ENCODE results near the gene FAM131C.

FAM131C gene

GRCh38 chr1:16111771-16112595 lies 38.5 kb upstream of the FAM131C start:
- H2BK15ac ChIP-seq (ENCODE audit: low read length) = peak overlapping the region; percentile 98
- peaks cover 0 to 3% (median 0%) of the 10 kb centered on the region in 3 experiments for H3K27me3 ChIP-seq (ENCODE audit: control insufficient read depth in 3 of 3, insufficient read depth in 3 of 3, low read depth in 1 of 3, low read length in 3 of 3)
- peak overlapping the region; percentile 85 for H3K4ac ChIP-seq (ENCODE audit: low read length)
- DNase-seq (ENCODE audit: low spot score) = no peak
- peak overlapping the region; percentile 35 for H3K9ac ChIP-seq (ENCODE audit: low read depth, low read length, poor library complexity)
- H4K8ac ChIP-seq (ENCODE audit: low read depth, low read length) = peak overlapping the region; percentile 72
- H3K4me3 ChIP-seq (ENCODE audit: low read length in 2 of 2) = no peak overlapping the region
- peak overlapping the region; percentile 80 for H3K23ac ChIP-seq (ENCODE audit: low read depth, low read length, poor library complexity)
- no peak overlapping the region for H3K4me2 ChIP-seq (ENCODE audit: insufficient read depth, low read length, poor library complexity, severe bottlenecking)
- peak overlapping the region; percentile 35 for H2BK120ac ChIP-seq (ENCODE audit: low read depth, low read length)
- peaks cover 37% of the 10 kb centered on the region in 2 donors for H3K4me1 ChIP-seq (ENCODE audit: control insufficient read depth in 2 of 2, insufficient read depth in 1 of 2, low read depth in 1 of 2, low read length in 2 of 2)
- no peaks in the 10 kb centered on the region for H3K36me3 ChIP-seq (replicated peaks in 1 of 2; ENCODE audit: control insufficient read depth in 2 of 2, insufficient read depth in 2 of 2, low read length in 2 of 2)
- H3K79me1 ChIP-seq (ENCODE audit: low read depth, low read length) = no peaks in the 10 kb centered on the region
- peak overlapping the region; percentile 92 for H3K14ac ChIP-seq (ENCODE audit: low read length)
- H2BK5ac ChIP-seq (ENCODE audit: low read length) = peak overlapping the region; percentile 29
- peak overlapping the region; percentile 41 for H2AFZ ChIP-seq (ENCODE audit: low read length)
- H3K27ac ChIP-seq (replicated peaks; ENCODE audit: low read length) = no peak overlapping the region
- WGBS, 2 donors (ENCODE audit: extremely low coverage in 2 of 2, insufficient read length in 2 of 2, insufficient replicate concordance in 1 of 2) = no CpG with 5 or more reads among the region's 15 CpGs
- peaks cover 6 to 14% of the 10 kb centered on the region in 2 donors for H3K9me3 ChIP-seq (replicated peaks in 1 of 2; ENCODE audit: control insufficient read depth in 2 of 2, insufficient read depth in 1 of 2, low read depth in 1 of 2, low read length in 2 of 2)
- peak overlapping the region; percentile 97 for H2AK5ac ChIP-seq (ENCODE audit: low read depth, low read length)
- H2BK12ac ChIP-seq (ENCODE audit: low read length) = peak overlapping the region; percentile 35
- H3K18ac ChIP-seq (ENCODE audit: low read length) = peak overlapping the region; percentile 92
- no peak overlapping the region for H4K91ac ChIP-seq (ENCODE audit: low read depth, low read length, poor library complexity)

DNA sequence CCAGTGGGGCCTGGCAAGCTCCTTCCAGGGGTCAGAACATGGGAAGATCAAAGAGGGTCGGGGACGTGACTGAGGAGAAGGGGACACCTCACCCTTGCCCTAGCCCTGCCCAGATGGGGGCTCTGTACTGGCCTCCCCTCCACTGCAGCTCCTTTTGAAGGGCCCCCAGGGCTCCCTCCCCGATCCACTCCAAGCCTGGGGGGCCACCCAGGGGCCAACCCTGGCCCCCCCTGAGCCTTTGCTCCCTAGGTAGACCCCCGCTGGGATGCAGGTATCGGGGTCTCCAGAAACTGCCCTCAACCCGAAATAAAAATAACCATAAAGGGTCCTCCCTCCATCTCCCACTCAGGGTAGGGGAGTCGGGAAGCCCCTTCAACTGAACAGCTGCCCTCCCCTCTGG lies 37.4 kb upstream of the FAM131C start:
- no peak overlapping the region for H2BK5ac ChIP-seq (ENCODE audit: low read length)
- no peak overlapping the region for H4K91ac ChIP-seq (ENCODE audit: low read depth, low read length, poor library complexity)
- no peak overlapping the region for H3K14ac ChIP-seq (ENCODE audit: low read length)
- peak overlapping the region; percentile 97 for H2AK5ac ChIP-seq (ENCODE audit: low read depth, low read length)
- H3K27ac ChIP-seq (replicated peaks; ENCODE audit: low read length) = no peak overlapping the region
- no peak overlapping the region for H4K8ac ChIP-seq (ENCODE audit: low read depth, low read length)
- no peak overlapping the region for H3K4me3 ChIP-seq (ENCODE audit: low read length in 2 of 2)
- H3K9ac ChIP-seq (ENCODE audit: low read depth, low read length, poor library complexity) = no peak overlapping the region
- H3K4me2 ChIP-seq (ENCODE audit: insufficient read depth, low read length, poor library complexity, severe bottlenecking) = no peak overlapping the region
- DNase-seq (ENCODE audit: low spot score) = no peak
- H3K36me3 ChIP-seq (replicated peaks in 1 of 2; ENCODE audit: control insufficient read depth in 2 of 2, insufficient read depth in 2 of 2, low read length in 2 of 2) = no peaks in the 10 kb centered on the region
- no peak overlapping the region for H2BK120ac ChIP-seq (ENCODE audit: low read depth, low read length)
- WGBS, 2 donors (ENCODE audit: extremely low coverage in 2 of 2, insufficient read length in 2 of 2, insufficient replicate concordance in 1 of 2) = no CpG with 5 or more reads among the region's 7 CpGs
- peak overlapping the region; percentile 28 for H2BK15ac ChIP-seq (ENCODE audit: low read length)
- H3K18ac ChIP-seq (ENCODE audit: low read length) = peak overlapping the region; percentile 67
- peak overlapping the region; percentile 43 for H2BK12ac ChIP-seq (ENCODE audit: low read length)
- H3K4ac ChIP-seq (ENCODE audit: low read length) = no peak overlapping the region
- peaks cover 6 to 14% of the 10 kb centered on the region in 2 donors for H3K9me3 ChIP-seq (replicated peaks in 1 of 2; ENCODE audit: control insufficient read depth in 2 of 2, insufficient read depth in 1 of 2, low read depth in 1 of 2, low read length in 2 of 2)
- H3K79me1 ChIP-seq (ENCODE audit: low read depth, low read length) = no peaks in the 10 kb centered on the region
- no peak overlapping the region for H3K23ac ChIP-seq (ENCODE audit: low read depth, low read length, poor library complexity)
- H3K4me1 ChIP-seq (ENCODE audit: control insufficient read depth in 2 of 2, insufficient read depth in 1 of 2, low read depth in 1 of 2, low read length in 2 of 2) = peaks cover 28% of the 10 kb centered on the region in 2 donors
- no peak overlapping the region for H2AFZ ChIP-seq (ENCODE audit: low read length)
- H3K27me3 ChIP-seq (ENCODE audit: control insufficient read depth in 3 of 3, insufficient read depth in 3 of 3, low read depth in 1 of 3, low read length in 3 of 3) = peaks cover 0 to 3% (median 0%) of the 10 kb centered on the region in 3 experiments

GRCh38 chr1:16110456-16110855 lies 37.0 kb upstream of the FAM131C start:
- H4K8ac ChIP-seq (ENCODE audit: low read depth, low read length) = no peak overlapping the region
- H3K27ac ChIP-seq (replicated peaks; ENCODE audit: low read length) = no peak overlapping the region
- no peak overlapping the region for H4K91ac ChIP-seq (ENCODE audit: low read depth, low read length, poor library complexity)
- peaks cover 6 to 14% of the 10 kb centered on the region in 2 donors for H3K9me3 ChIP-seq (replicated peaks in 1 of 2; ENCODE audit: control insufficient read depth in 2 of 2, insufficient read depth in 1 of 2, low read depth in 1 of 2, low read length in 2 of 2)
- peaks cover 0 to 3% (median 0%) of the 10 kb centered on the region in 3 experiments for H3K27me3 ChIP-seq (ENCODE audit: control insufficient read depth in 3 of 3, insufficient read depth in 3 of 3, low read depth in 1 of 3, low read length in 3 of 3)
- no CpG with 5 or more reads among the region's 6 CpGs for WGBS, 2 donors (ENCODE audit: extremely low coverage in 2 of 2, insufficient read length in 2 of 2, insufficient replicate concordance in 1 of 2)
- no peak overlapping the region for H3K4me2 ChIP-seq (ENCODE audit: insufficient read depth, low read length, poor library complexity, severe bottlenecking)
- no peaks in the 10 kb centered on the region for H3K36me3 ChIP-seq (replicated peaks in 1 of 2; ENCODE audit: control insufficient read depth in 2 of 2, insufficient read depth in 2 of 2, low read length in 2 of 2)
- no peak overlapping the region for H2BK120ac ChIP-seq (ENCODE audit: low read depth, low read length)
- no peak overlapping the region for H3K4ac ChIP-seq (ENCODE audit: low read length)
- no peak overlapping the region for H3K23ac ChIP-seq (ENCODE audit: low read depth, low read length, poor library complexity)
- no peaks in the 10 kb centered on the region for H3K79me1 ChIP-seq (ENCODE audit: low read depth, low read length)
- no peak overlapping the region for H3K9ac ChIP-seq (ENCODE audit: low read depth, low read length, poor library complexity)
- H2AK5ac ChIP-seq (ENCODE audit: low read depth, low read length) = no peak overlapping the region
- no peak overlapping the region for H3K14ac ChIP-seq (ENCODE audit: low read length)
- no peak overlapping the region for H3K18ac ChIP-seq (ENCODE audit: low read length)
- no peak overlapping the region for H2BK12ac ChIP-seq (ENCODE audit: low read length)
- H2BK5ac ChIP-seq (ENCODE audit: low read length) = no peak overlapping the region
- peaks cover 26% of the 10 kb centered on the region in 2 donors for H3K4me1 ChIP-seq (ENCODE audit: control insufficient read depth in 2 of 2, insufficient read depth in 1 of 2, low read depth in 1 of 2, low read length in 2 of 2)
- no peak overlapping the region for H2BK15ac ChIP-seq (ENCODE audit: low read length)
- DNase-seq (ENCODE audit: low spot score) = no peak
- H3K4me3 ChIP-seq (ENCODE audit: low read length in 2 of 2) = no peak overlapping the region
- H2AFZ ChIP-seq (ENCODE audit: low read length) = no peak overlapping the region

DNA sequence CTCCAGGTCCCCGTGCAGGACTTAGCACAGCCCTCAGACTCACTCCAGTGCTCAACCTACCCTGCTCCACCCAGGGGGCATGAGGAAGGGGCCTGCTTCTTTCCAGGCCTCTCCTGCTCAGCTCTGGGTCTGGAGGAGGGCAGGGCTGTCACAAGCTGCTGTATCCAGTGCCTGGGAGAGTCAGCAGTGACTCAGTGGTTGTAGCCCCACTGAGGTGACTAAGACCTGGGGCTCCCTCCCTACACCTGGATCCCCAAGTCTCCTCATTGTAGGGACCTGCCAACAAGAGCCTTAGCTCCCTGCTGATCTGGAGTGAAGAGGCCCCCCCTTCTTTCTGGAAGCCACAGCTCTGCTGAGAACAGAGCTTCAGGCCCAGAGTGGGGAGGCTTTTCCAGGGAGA lies 36.1 kb upstream of the FAM131C start:
- peak overlapping the region; percentile 95 for H2BK12ac ChIP-seq (ENCODE audit: low read length)
- no peak overlapping the region for H2BK120ac ChIP-seq (ENCODE audit: low read depth, low read length)
- peak overlapping the region; percentile 64 for H2AK5ac ChIP-seq (ENCODE audit: low read depth, low read length)
- no peak overlapping the region for H2BK5ac ChIP-seq (ENCODE audit: low read length)
- H3K4ac ChIP-seq (ENCODE audit: low read length) = no peak overlapping the region
- no peak overlapping the region for H3K27ac ChIP-seq (replicated peaks; ENCODE audit: low read length)
- H4K91ac ChIP-seq (ENCODE audit: low read depth, low read length, poor library complexity) = no peak overlapping the region
- H3K9ac ChIP-seq (ENCODE audit: low read depth, low read length, poor library complexity) = no peak overlapping the region
- H3K14ac ChIP-seq (ENCODE audit: low read length) = no peak overlapping the region
- H3K36me3 ChIP-seq (replicated peaks in 1 of 2; ENCODE audit: control insufficient read depth in 2 of 2, insufficient read depth in 2 of 2, low read length in 2 of 2) = no peaks in the 10 kb centered on the region
- H3K4me1 ChIP-seq (ENCODE audit: control insufficient read depth in 2 of 2, insufficient read depth in 1 of 2, low read depth in 1 of 2, low read length in 2 of 2) = peaks cover 18 to 19% of the 10 kb centered on the region in 2 donors
- peak overlapping the region; percentile 86 for H3K18ac ChIP-seq (ENCODE audit: low read length)
- no peak overlapping the region for H3K4me2 ChIP-seq (ENCODE audit: insufficient read depth, low read length, poor library complexity, severe bottlenecking)
- peak overlapping the region; percentile 55 for H2BK15ac ChIP-seq (ENCODE audit: low read length)
- peaks cover 6 to 14% of the 10 kb centered on the region in 2 donors for H3K9me3 ChIP-seq (replicated peaks in 1 of 2; ENCODE audit: control insufficient read depth in 2 of 2, insufficient read depth in 1 of 2, low read depth in 1 of 2, low read length in 2 of 2)
- H2AFZ ChIP-seq (ENCODE audit: low read length) = no peak overlapping the region
- no peak for DNase-seq (ENCODE audit: low spot score)
- H3K23ac ChIP-seq (ENCODE audit: low read depth, low read length, poor library complexity) = no peak overlapping the region
- no peaks in the 10 kb centered on the region for H3K79me1 ChIP-seq (ENCODE audit: low read depth, low read length)
- H4K8ac ChIP-seq (ENCODE audit: low read depth, low read length) = no peak overlapping the region
- H3K4me3 ChIP-seq (ENCODE audit: low read length in 2 of 2) = no peak overlapping the region
- WGBS, 2 donors (ENCODE audit: extremely low coverage in 2 of 2, insufficient read length in 2 of 2, insufficient replicate concordance in 1 of 2) = no CpG with 5 or more reads among the region's 1 CpG
- H3K27me3 ChIP-seq (ENCODE audit: control insufficient read depth in 3 of 3, insufficient read depth in 3 of 3, low read depth in 1 of 3, low read length in 3 of 3) = peaks cover 0 to 3% (median 0%) of the 10 kb centered on the region in 3 experiments

Data from neuronal stem cell (in vitro differentiated cells).